Spleen (tissue), 11 donors: ENCODE results near the gene DDI1. TPM values are rescaled to one million over a fixed set of nuclear protein-coding genes. Genes with fewer than 3 reads are reported as not detected.

Experiments used
- DNase-seq: peaks from one replicate; pipeline ENCODE4 v3.0.0-alpha.2; 2020
- H3K27ac ChIP-seq, 8 donors: fragments of 200-600 bp; sonication (generic) in 7 of 8; 1 replicate in 4 of 8; 2 replicates in 4 of 8; pipeline versions ENCODE4 v1.5.0 to v1.8.0; 2016 to 2021; ENCODE audit warnings: inconsistent platforms in 4 of 8, mild to moderate bottlenecking in 4 of 8, moderate library complexity in 1 of 8
- H3K27me3 ChIP-seq, 7 donors: fragments of 200-600 bp; sonication (generic) in 6 of 7; replicated peaks in 1 of 7; 1 replicate in 4 of 7; 2 replicates in 3 of 7; pipeline versions ENCODE4 v1.5.0 to v1.8.0; 2016 to 2021; ENCODE audit warnings: inconsistent platforms in 3 of 7, mild to moderate bottlenecking in 1 of 7
- H3K36me3 ChIP-seq, 6 donors: fragments of 200-600 bp; sonication (generic) in 5 of 6; 1 replicate in 4 of 6; 2 replicates in 2 of 6; pipeline versions ENCODE4 v1.5.0 to v1.8.0; 2016 to 2021; ENCODE audit warnings: inconsistent platforms in 2 of 6
- H3K4me1 ChIP-seq, 6 donors: fragments of 200-600 bp; sonication (generic) in 5 of 6; 1 replicate in 3 of 6; 2 replicates in 3 of 6; pipeline versions ENCODE4 v1.5.0 to v1.8.0; 2016 to 2021; ENCODE audit warnings: inconsistent platforms in 3 of 6
- H3K4me3 ChIP-seq, 8 donors: fragments of 200-600 bp; sonication (generic) in 7 of 8; 1 replicate in 4 of 8; 2 replicates in 4 of 8; pipeline versions ENCODE4 v1.5.0 to v1.8.0; 2016 to 2021; ENCODE audit warnings: inconsistent platforms in 4 of 8, mild to moderate bottlenecking in 4 of 8, moderate library complexity in 2 of 8
- H3K9me3 ChIP-seq, 8 donors: fragments of 200-600 bp; sonication (generic) in 7 of 8; 1 replicate in 4 of 8; 2 replicates in 4 of 8; pipeline versions ENCODE4 v1.5.0 to v1.8.0; 2016 to 2021; ENCODE audit warnings: inconsistent platforms in 4 of 8
- CTCF ChIP-seq, 11 experiments: fragments of 200-600 bp in 7 of 11; fragments of 450-650 bp in 4 of 11; sonication (generic) in 4 of 11; IDR thresholded peaks in 8 of 11; conservative IDR thresholded peaks in 3 of 11; 1 replicate in 7 of 11; 2 replicates in 4 of 11; pipeline versions ENCODE4 v1.4.0 to v1.8.0; 2016 to 2021; ENCODE audit warnings: antibody characterized with exemption in 11 of 11, inconsistent platforms in 4 of 11, mild to moderate bottlenecking in 1 of 11
- POLR2A ChIP-seq, 3 donors: fragments of 450-650 bp; IDR thresholded peaks; one replicate each; pipeline ENCODE4 v1.5.1; 2017; ENCODE audit warnings: antibody characterized with exemption in 3 of 3, mild to moderate bottlenecking in 1 of 3
- POLR2AphosphoS5 ChIP-seq, 3 donors: sonication (generic); formaldehyde crosslinking; IDR thresholded peaks; one replicate each; pipeline ENCODE4 v1.5.1; 2017; ENCODE audit warnings: antibody characterized with exemption in 3 of 3
- WGBS, 5 donors: extraction: QIAGEN DNeasy Blood & Tissue Kit in 3 of 5; methylation state at CpG; one replicate each; pipeline versions ENCODE4 v1.1.5 to v1.1.7; 2013 to 2018; 5-methylcytosine and 5-hydroxymethylcytosine counted together
- intact Hi-C: fragments of 100-400 bp; cut with DNase I; formaldehyde crosslinking; loops from one replicate; pipeline ENCODE4 v1.15.0; 2023; ENCODE audit warnings: low total_unique reads
- polyA plus RNA-seq, 3 donors: library from polyadenylated mRNA; stranded (reverse); fragments of 200-250 nt; gene quantifications; one replicate each; pipeline ENCODE4 v1.2.1, GENCODE V29; 2013
- total RNA-seq, 7 donors: library from RNA; depleted of rRNA in 3 of 7; stranded (reverse); fragments of >200 nt in 3 of 7; fragmentation: NEBNext Ultra II Directional in 4 of 7; extraction: Animal tissue kit (Norgen Biotek cat#: 25700) in 4 of 7; gene quantifications; one replicate each; pipeline versions ENCODE4 v1.1.0 to v1.2.1, GENCODE V29; 2016 to 2021
- donor health status: healthy with polysubstance abuse.
- donor health status: DM: no; HTN: no; CAD: no; lungs with moderate emphysema.
- donor health status: DM: no; HTN: no; CAD: no.
- donor health status: Bipolar disorder and iron deficiency.
- donor health status: healthy.
- donor health status: DM: no; HTN: no; CAD: no.
- donor health status: DM: yes; HTN: yes; CAD: no.

The DDI1 gene
- total and polyA plus RNA-seq, 10 donors: not detected

GRCh38 chr11:103994094-103994493, 42.3 kb upstream of the DDI1 start:
- no peak overlapping the region for H3K27ac ChIP-seq
- no peaks in the 10 kb centered on the region for H3K27me3 ChIP-seq
- no peaks in the 10 kb centered on the region for H3K36me3 ChIP-seq
- intact Hi-C loops: no loop called here
- 93 to 100% (median 97%) methylated on average over 1 of the region's 1 CpG for WGBS, 5 donors
- H3K4me1 ChIP-seq: no peaks in the 10 kb centered on the region
- DNase-seq: no peak
- H3K4me3 ChIP-seq: no peak overlapping the region
- no peaks in the 10 kb centered on the region for H3K9me3 ChIP-seq
- TF ChIP-seq CTCF (IDR thresholded peaks at IDR 0.05 in 8 of 11, conservative IDR thresholded peaks at IDR 0.05 in 3 of 11): no peak
- TF ChIP-seq POLR2AphosphoS5 (IDR thresholded peaks at IDR 0.05): no peak
- TF ChIP-seq POLR2A (IDR thresholded peaks at IDR 0.05): no peak

- Histone ChIP-seq H3K4me1 (no peaks in the 10 kb centered on the region), H3K27ac (no peak overlapping the region), H3K9me3 (no peaks in the 10 kb centered on the region), H3K27me3 (no peaks in the 10 kb centered on the region), H3K4me3 (no peak overlapping the region), H3K36me3 (no peaks in the 10 kb centered on the region)
- WGBS, 5 donors: 78 to 95% (median 88%) methylated on average over 2 of the region's 2 CpGs
- DNase-seq: no peak
- intact Hi-C loops: no loop called here
- TF ChIP-seq CTCF (IDR thresholded peaks at IDR 0.05 in 8 of 11, conservative IDR thresholded peaks at IDR 0.05 in 3 of 11) (no peak), POLR2A (IDR thresholded peaks at IDR 0.05) (no peak), POLR2AphosphoS5 (IDR thresholded peaks at IDR 0.05) (no peak)
Measured at GRCh38 chr11:103994518-103994917, 41.9 kb upstream of the DDI1 start.

- no peak for DNase-seq
Measured at GRCh38 chr11:103995896-103996295, 40.5 kb upstream of the DDI1 start.

GRCh38 chr11:103997082-103997481, 39.4 kb upstream of the DDI1 start:
- no peaks in the 10 kb centered on the region for H3K9me3 ChIP-seq
- intact Hi-C loops: no loop called here
- H3K27me3 ChIP-seq: no peaks in the 10 kb centered on the region

More at GRCh38 chr11:103995896-103996295, 40.5 kb upstream of the DDI1 start:
- no peak for TF ChIP-seq CTCF (IDR thresholded peaks at IDR 0.05 in 8 of 11, conservative IDR thresholded peaks at IDR 0.05 in 3 of 11)
- no peak for TF ChIP-seq POLR2AphosphoS5 (IDR thresholded peaks at IDR 0.05)
- TF ChIP-seq POLR2A (IDR thresholded peaks at IDR 0.05): no peak
- H3K27me3 ChIP-seq: no peaks in the 10 kb centered on the region
- WGBS, 5 donors: 92 to 97% (median 94%) methylated on average over 4 of the region's 4 CpGs
- H3K4me1 ChIP-seq: no peaks in the 10 kb centered on the region
- no peaks in the 10 kb centered on the region for H3K36me3 ChIP-seq
- H3K4me3 ChIP-seq: no peak overlapping the region
- H3K9me3 ChIP-seq: no peaks in the 10 kb centered on the region
- no peak overlapping the region for H3K27ac ChIP-seq
- intact Hi-C loops: no loop called here

More at GRCh38 chr11:103997082-103997481, 39.4 kb upstream of the DDI1 start:
- TF ChIP-seq POLR2AphosphoS5 (IDR thresholded peaks at IDR 0.05): no peak
- Histone ChIP-seq H3K4me1 (no peaks in the 10 kb centered on the region), H3K36me3 (no peaks in the 10 kb centered on the region), H3K27ac (no peak overlapping the region), H3K4me3 (no peak overlapping the region)
- no peak for DNase-seq
- WGBS, 5 donors: 70 to 85% (median 78%) methylated on average over 1 of the region's 1 CpG
